GM18907 (cell line): ENCODE results near the gene ANKRD33.
"Not testable (repeated sequence)": the region's sequence is repeated elsewhere in the genome, so short reads cannot be mapped to it uniquely, and the experiment has no call there.

Source experiments
- ATAC-seq: cut with Tn5 transposase; IDR thresholded peaks from one replicate; pipeline ENCODE4 v1.9.1; 2021; ENCODE audit warnings: mild to moderate bottlenecking, moderate library complexity; ENCODE audit not compliant: unreplicated experiment

The ANKRD33 gene

DNA sequence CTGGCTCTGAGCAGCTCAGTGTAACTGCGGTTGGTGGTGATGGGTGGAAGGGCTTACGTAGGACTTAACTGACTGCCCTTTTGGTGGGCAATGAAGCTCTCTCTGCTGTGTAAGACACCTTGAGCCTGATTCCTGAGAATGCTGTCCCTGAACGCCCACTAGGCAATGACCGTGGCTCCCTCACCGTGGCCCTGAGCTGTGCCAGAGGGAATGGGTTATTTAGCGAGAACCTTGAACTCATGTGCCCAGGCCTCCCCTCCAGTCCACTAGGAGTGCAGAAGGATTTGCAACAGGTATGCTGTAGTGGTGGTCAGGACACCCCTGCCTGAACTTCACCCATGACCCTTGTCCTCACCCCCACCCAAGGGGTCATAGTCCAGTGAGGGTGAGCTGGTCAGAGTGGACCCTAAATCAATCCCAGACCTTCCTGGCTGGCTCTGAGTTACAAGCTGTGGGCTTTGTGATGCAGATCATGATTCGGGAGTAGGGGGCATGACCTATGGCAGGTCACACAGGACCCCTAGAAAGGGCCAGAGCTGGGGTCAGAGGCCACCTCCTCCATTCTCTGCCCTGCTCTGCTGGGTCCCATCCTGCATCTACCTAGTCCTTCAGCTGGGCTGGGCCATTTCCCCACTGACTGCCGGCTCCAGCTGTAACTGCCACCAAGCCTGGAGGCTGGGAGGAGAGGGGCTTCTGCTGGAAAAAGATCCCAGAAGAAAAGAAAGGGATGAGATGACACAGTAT, 14.5 kb upstream of the ANKRD33 start:
- no peak for ATAC-seq

DNA sequence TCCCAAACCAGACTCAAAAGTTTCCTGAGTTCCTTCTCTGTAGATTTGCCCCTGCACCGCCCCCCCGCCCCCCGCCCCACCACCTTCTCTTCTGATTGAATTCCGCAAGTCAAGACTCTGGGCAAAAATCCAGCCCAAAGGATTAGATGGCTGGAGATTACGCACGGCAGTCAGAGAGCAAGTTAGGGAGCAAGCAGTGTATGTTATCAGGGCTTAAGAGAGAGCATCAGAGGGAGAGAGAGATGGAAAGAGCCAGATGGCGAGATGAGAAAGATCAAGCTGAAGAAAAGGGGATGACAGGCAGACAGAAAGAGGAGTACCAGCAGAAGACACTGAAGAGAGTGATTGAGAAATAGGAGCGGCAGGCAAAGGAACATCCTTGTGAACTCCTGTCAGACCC, 13.9 kb upstream of the ANKRD33 start:
- no peak for ATAC-seq

DNA sequence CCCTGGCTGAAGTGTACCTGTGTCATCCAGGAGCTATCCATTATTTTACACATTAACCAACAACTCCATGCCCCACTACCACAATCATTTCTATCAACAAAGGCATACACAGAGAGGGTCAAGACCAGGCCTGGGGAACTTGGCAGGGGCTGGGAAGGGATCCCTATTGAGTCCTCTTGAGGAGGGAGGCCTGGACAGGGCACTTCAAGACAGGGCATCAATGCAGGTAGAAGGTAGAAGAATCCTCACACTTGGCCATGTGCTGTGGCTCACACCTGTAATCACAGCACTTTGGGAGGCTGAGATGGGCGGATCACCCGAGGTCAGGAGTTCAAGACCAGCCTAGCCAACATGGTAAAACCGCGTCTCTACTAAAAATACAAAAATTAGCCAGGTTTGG, 13.4 kb upstream of the ANKRD33 start:
- ATAC-seq, result no peak

DNA sequence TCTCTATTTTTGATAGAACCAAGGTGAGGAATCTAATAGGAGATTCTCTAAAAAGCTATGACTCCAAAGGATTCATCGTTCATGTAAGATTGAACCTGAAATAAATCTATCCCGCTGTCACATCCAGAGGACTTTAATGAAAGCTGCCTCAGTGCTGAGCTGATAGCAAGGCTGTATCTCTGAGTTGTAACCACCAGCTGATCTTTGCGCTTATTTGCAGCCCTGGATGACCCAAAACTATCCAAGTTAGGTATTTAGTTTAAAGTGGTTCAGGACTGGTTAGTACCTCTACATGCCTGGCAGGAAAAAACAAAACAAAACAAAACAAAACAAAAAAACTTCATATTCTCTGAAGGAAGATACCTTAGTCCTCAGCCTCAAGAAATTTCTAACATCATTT, 8.8 kb upstream of the ANKRD33 start:
- no peak for ATAC-seq

DNA sequence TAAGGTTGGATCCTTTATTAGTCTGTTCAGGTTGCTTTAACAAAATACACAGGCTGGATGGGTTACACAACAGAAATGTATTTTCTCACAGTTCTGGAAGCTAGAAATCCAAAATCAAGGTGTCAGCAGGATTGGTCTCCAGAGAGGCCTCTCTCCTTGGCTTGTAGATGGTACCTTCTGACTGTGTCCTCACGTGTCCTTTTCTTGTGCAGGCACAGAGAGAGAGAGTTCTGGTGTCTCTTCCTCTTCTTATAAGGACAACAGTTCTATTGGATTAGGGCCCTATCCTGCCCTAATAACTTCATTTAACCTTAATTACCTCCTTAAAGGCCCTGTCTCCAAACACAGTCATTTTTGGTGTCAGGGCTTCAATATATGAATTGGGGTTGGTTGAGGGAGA, 4.6 kb upstream of the ANKRD33 start:
- no peak for ATAC-seq

DNA sequence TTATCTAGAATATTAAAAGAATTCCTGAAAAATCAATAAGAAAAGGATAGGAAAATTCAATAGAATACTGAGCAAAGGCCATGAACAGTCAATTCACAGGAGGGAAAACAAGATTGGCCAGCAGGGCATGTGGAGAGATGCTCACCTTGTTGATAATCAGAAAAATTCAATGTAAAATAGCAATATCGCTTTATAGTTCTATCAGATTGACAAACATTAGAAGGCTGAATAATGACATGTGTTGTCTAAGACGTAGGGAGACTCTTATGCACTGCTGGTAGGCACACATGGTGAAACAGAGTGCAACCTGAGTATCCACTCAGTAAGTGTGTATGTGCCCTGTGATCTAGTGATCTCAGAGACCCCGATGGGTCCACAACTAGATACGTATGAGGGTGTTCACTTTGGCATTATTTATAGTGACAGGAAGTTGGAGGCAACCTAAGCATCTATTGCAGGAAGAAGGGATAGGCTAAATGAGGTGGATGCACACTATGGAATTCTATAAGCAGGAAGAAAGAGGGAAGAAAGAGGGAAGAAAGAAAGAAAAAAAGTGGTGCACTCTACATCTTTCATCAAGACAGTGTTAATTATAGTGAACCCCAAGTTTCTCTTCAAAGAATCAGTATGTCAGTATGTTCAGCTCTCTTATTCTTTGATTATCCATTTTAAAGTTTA, 3.8 kb upstream of the ANKRD33 start:
- ATAC-seq, result no peak

DNA sequence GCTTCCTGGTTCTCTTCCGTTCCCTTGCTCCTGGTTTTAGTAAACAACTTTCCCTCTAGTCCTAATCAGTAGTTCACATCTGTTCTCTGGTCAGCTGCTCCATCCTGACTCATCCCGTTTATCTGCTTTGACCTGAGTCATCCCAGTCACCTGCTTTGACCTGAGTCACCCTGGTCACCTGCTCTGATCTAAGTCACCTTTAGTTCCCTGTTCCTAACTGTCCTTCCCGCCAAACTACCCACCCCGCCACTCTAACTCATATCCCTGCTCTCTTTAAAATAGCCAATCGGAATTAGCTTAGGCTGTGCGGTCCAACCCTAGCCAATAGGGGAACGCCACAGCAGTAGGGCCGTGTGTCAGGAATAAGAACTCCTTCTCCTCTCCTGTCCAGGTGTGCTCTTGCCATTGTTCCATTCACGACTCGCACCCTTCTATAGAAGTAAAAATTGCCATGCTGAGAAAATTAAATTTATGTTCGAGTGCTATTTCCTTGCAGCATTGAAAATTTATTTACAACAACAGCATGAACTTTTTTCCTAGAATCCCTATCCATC, 3.1 kb upstream of the ANKRD33 start:
- ATAC-seq, result no peak

DNA sequence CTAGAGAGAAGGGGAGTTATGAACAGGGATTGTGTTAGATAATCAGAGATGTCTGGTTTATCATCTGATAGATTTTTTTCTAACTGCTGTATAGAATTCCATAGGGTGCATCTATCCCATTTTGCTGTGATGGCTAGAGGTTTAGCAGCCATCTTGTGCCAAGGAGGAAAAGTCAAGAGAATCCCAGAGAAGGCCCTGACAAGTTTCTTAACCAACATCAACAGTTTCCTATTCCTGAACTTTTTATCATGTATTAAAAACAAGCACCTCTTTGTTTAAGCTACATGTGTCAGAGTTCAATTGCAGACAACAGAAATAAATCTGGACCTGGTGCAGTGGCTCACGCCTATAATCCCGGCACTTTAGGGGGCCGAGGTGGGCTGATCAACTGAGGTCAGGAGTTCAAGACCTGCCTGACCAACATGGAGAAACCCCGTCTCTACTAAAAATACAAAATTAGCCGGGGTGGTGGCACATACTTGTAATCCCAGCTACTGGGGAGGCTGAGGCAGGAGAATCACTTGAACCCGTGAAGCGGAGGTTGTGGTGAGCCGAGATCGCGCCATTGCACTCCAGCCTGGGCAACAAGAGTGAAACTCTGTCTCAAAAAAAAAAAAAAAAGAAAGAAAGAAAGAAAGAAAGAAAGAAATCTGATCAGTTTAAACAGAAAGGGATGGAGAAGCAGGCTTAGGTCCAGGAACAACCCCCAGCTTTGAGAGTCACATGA, 2.4 kb upstream of the ANKRD33 start:
- ATAC-seq, result not testable (repeated sequence)

DNA sequence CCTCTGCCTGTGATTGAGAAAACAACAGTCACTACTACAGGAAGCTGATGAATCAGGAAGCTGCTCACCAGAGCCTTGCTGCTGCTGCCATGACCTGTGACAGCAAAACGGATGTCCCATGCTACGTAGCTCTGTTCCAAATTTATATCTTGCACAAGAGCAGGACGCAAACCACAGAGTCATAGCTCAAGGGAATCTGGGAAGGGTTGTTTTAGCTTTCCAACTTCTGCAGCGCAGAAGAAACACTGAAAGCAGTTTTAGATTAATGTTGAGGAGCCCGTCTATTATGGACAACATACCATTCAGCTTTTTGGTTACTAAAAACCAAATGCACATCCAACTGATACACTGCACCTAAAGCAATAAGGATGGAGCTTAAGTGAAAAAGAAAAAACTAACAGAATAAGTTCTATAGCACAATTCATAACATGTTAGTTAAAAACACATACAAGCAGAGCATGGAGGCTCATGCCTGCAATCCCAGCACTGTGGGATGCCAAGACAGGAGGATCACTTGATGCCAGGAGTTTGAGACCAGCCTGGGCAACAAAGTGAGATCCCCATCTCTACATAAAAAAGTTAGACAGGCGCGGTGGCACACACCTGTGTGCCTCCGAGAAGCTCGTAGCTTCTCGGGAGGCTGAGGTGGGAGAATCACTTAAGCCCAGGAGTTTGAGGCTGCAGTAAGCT, 1.7 kb upstream of the ANKRD33 start:
- ATAC-seq, result peak; percentile 51

DNA sequence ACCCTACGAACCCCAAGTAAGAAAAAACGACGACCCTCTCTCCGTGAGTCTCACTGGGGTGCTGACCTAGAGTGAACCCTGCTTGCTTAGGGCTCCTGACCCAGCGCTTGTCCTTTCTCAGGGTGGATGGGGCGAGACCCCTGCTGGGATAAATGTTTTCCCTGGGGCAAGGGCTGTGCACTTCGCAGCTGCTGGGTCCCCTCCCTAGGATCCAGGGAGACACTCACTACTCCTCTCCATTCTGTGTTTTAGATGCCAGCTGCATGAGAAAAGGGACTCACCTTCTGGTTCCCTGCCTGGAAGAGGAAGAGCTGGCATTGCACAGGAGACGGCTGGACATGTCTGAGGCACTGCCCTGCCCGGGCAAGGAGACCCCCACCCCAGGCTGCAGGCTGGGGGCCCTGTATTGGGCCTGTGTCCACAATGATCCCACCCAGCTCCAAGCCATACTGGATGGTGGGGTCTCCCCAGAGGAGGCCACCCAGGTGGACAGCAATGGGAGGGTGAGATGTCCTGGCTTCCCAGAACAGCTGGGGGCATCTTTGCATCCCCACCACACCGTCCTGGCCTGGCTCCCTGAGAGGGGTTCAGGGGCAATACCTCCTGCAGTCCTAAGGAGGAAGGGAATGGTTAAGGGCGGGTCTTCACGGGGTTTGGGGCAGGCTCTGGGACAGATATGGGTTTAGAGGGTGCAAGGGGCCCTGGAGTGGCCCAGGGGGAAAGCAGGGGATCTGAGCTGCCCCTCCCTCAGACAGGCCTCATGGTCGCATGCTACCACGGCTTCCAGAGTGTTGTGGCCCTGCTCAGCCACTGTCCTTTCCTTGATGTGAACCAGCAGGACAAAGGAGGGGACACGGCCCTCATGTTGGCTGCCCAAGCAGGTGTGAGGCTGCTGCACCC, 663 bp downstream of the ANKRD33 start:
- no peak for ATAC-seq

DNA sequence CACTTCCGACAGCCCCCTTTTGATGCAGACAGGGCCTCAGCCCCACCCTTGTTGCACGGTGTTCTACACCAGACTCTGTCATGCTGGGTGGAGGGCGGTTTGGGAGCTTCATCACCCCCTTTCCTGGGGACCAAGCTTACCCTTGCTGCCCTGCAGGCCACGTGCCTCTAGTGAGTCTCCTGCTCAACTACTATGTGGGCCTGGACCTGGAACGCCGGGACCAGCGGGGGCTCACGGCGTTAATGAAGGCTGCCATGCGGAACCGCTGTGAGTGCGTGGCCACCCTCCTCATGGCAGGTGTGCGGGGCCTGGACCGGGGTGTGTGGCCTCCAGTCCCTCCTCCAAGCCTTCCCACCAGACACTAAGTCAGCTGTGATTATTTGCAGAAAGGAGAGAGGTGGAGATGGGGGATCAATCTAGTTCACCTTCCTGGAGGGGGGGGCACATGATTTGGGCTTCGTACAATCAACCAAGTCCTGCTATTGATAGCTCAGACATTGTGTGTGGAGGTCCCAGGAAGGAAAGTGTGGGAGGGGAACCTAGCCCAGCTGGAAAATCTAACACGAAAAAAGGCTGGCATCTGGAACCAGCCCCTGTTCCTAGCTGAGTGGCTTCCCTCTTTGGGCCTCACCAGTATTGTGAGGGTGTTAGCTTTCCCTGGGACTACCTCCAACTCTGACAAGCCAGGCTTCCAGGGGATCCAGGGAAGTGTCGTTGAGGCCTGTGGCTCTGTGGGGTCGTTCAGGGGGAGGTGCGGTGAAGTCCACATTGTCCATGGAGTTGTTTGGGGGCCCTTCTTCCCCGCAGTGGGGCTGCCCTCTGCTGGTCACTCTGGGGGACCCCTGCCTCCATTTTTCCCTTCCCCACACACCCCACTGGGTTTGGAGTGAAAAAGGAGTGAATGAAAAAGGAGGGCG, 1.6 kb downstream of the ANKRD33 start:
- ATAC-seq, result no peak

DNA sequence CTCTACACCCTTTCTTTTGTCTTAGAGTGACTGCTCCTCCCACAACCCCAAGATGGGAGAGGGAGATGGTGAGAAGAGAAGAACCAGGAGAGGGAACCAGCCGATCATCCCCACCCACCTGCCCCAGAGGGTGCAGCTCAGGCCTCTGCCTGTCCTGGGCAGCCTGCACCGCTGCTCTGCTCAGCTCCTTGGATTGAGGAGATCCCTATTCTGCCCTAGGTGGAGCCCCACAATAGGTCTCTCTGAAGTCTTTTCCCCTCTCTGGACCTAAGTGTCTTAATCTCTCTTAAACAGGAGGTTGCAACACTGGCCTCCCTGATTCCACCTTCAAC, 2.2 kb downstream of the ANKRD33 start:
- no peak for ATAC-seq

DNA sequence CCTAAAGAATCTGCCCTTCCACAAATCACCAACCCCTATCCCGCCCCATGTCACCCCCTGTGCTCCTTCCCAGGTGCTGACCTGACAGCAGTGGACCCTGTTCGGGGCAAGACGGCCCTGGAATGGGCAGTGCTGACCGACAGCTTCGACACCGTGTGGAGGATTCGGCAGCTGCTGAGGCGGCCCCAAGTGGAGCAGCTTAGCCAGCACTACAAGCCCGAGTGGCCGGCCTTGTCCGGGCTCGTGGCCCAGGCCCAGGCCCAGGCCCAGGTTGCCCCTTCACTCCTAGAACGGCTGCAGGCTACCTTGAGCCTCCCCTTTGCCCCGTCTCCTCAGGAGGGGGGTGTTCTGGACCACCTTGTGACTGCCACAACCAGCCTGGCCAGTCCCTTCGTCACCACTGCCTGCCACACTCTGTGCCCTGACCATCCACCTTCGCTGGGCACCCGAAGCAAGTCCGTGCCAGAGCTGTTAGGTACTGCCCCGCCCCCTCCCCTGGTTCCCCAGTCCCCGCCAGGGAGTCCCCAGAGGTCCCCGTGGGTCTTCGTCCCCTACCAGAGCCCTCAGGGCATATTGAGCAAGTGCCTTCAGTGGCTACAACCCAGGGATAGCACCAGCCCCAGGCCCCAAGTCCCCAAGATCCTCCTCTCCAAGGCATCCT, 2.7 kb downstream of the ANKRD33 start:
- ATAC-seq, result no peak

DNA sequence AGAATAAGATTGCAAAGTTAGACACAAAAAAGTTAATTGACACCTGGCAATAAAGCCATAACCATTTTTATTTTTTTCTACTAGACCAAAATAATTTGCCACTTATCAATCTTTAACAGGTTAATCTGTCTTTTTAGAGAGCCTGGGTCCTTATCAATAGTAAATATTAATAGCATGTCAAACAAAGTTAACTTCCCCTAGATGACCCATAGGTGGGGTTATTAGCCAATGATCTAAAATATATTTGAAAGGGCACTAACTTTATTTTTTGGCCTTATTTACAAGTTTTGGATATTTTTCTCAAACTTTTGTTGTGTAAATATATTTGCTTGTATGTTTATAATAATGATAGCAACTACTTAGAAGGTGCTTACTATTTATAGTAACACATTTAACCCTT, 3.9 kb downstream of the ANKRD33 start:
- no peak for ATAC-seq

DNA sequence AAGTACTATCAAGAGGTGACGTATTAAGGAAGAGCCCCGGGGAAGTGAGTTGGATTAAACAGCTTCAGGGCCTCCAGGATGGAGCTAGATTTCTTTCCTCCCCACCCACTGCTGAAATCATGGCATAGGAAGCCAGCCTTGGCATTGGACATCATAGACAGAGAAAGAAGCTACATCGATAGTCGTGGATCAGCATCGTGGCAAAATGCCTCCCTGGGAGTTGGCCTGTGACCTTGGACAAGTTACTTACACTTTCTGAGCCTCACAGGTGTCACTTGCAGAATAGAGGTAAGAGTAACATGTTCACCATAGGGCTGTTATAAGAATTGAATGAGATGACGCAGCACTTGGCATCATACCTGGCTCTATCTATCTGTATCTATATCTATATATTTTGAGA, 5.9 kb downstream of the ANKRD33 start:
- no peak for ATAC-seq

DNA sequence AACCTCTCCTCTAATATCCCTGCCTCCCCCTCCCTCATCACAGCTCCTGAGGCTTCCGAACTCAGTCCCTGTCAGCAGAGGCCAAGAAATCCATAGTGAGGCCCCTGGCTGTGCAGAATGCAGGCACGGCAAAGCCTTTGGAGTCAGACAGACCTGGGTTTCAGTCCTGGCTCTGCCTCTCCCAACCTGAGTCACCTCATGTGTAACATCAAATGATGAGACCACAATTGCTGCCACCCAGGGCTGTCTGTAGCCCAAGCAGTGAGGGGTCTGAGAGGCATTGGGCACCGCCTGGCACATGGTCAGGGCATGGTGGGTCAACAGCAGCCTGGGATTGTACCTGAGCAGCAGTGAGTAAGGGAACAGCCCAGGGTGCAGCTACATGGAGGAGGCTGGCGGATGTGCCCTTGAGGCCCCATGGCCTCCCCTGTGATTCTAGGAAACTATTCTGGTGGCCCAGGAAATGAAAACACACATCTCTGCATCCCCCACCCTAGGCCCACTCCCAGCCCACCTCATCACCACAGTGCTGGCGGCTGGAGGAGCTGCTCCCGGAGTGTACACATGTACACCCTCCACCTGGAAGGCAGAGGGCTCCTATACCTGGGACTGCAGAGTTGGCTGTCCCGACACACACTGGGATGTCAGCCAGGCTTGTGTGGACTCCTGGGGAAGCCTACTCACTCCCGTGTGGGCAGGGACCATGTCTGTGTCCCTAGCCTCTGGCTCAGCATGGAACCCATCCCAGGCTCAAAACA, 7.7 kb downstream of the ANKRD33 start:
- ATAC-seq, result no peak

DNA sequence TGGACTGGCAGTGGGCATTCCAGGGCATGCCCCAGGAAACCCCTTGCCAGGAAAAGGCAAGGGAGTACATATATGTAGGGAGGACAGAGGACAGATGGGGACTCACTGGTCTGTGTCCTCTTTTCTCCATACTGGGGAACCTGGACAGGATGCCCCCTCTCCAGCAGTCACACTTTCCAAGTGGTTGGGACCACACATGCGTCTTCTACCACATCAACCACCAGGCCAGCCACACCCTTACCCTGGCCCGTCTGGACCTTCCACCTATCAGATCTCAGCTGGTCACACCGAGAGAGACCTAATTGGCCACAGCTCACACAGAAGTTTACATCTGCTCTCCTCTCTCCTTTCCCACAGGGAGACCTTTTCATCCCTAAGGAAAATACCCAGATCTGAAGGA, 8.3 kb downstream of the ANKRD33 start:
- no peak for ATAC-seq

DNA sequence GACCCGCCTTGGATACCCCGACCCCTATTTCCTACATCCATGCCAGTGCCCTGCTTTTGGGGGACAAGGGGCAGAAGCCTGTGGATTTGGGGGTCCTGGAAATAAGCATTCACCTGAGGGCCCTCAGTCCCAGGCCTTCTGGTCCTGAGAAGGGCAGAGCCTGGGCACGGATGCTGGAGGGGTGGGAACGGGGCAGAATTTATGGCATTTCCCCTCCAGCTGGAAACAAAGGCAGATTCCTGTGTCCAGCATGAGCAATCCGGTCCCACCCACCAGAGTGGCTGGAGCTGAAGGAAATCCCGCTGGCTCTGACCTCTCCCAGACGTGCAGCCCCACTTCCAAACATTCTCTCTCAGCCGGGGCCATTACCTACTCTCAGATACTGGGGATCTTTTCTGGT, 9.3 kb downstream of the ANKRD33 start:
- ATAC-seq, result no peak
